Measurements from ENCODE around the gene OR10G7. TPM values are rescaled to one million over a fixed set of nuclear protein-coding genes. Genes with fewer than 3 reads are reported as not detected.

OR10G7 gene
- polyA plus RNA-seq, 3 donors = not detected

DNA sequence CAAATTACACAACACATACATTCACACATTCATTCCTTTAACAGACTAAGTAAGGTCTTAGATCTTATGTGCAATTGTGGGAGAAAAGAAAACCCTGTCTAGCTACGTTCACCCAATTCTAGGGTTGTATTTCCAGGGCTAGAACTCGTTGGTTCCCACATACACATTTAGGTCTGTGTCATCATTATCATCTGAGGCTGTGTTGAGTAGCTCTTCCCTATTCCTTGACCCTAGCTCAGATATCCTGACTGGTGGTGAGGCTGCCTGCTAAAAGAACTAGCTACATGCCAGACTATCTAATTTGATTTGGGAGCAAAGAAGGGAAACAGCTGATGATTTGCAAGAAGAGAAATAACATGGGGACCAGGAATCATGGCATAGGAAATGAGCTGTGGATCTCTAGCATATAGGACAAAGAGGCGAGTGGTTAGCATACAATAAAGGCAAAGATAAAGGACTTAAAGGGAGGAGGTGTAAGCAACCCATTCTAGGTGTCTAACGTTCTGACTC, 27.5 kb upstream of the OR10G7 start:
- peaks cover 27 to 34% of the 10 kb centered on the region in 2 donors for H3K4me1 ChIP-seq (ENCODE audit: control insufficient read depth in 1 of 2, insufficient read depth in 2 of 2, low read length in 2 of 2)
- peaks cover 0 to 4% (median 0%) of the 10 kb centered on the region in 7 donors for H3K9me3 Mint-ChIP-seq
- no peak overlapping the region for H3K4me3 Mint-ChIP-seq
- peak in 1 of 3 donors; percentile 9 for DNase-seq
- no peaks in the 10 kb centered on the region for H3K36me3 Mint-ChIP-seq
- H3K79me2 ChIP-seq (ENCODE audit: insufficient read depth, low read length) = no peaks in the 10 kb centered on the region
- WGBS (ENCODE audit: insufficient coverage) = no CpG with 5 or more reads among the region's 4 CpGs
- intact Hi-C loops (cut with micrococcal nuclease) = no loop called here
- H3K9me3 ChIP-seq (replicated peaks in 1 of 2; ENCODE audit: control insufficient read depth in 1 of 2, insufficient read depth in 1 of 2, low read length in 2 of 2) = no peaks in the 10 kb centered on the region
- no peaks in the 10 kb centered on the region for H4K20me1 ChIP-seq (ENCODE audit: insufficient read depth, low read length)
- no peak overlapping the region for H2AFZ ChIP-seq (ENCODE audit: insufficient read depth, low read depth, low read length, poor library complexity, severe bottlenecking)
- H3K4me1 Mint-ChIP-seq = peaks cover 36% of the 10 kb centered on the region
- peaks cover 0 to 2% (median 2%) of the 10 kb centered on the region in 3 donors for H3K27me3 Mint-ChIP-seq (ENCODE audit: low read depth in 3 of 3)
- TF ChIP-seq, protein P1, sequence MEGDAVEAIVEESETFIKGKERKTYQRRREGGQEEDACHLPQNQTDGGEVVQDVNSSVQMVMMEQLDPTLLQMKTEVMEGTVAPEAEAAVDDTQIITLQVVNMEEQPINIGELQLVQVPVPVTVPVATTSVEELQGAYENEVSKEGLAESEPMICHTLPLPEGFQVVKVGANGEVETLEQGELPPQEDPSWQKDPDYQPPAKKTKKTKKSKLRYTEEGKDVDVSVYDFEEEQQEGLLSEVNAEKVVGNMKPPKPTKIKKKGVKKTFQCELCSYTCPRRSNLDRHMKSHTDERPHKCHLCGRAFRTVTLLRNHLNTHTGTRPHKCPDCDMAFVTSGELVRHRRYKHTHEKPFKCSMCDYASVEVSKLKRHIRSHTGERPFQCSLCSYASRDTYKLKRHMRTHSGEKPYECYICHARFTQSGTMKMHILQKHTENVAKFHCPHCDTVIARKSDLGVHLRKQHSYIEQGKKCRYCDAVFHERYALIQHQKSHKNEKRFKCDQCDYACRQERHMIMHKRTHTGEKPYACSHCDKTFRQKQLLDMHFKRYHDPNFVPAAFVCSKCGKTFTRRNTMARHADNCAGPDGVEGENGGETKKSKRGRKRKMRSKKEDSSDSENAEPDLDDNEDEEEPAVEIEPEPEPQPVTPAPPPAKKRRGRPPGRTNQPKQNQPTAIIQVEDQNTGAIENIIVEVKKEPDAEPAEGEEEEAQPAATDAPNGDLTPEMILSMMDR (IDR thresholded peaks at IDR 0.05) = no peak
- no peak overlapping the region for H3K27ac ChIP-seq (ENCODE audit: low read depth in 1 of 2, low read length in 2 of 2)
- no peaks in the 10 kb centered on the region for H3K27me3 ChIP-seq (ENCODE audit: control insufficient read depth in 2 of 2, insufficient read depth in 2 of 2, low read length in 2 of 2)
- H3K27ac Mint-ChIP-seq = peak overlapping the region in 1 of 7 donors; percentile 2
- H3K4me2 ChIP-seq (replicated peaks; ENCODE audit: extremely low read depth, low read length, poor library complexity, severe bottlenecking) = no peak overlapping the region
- H3K9ac ChIP-seq (ENCODE audit: insufficient read depth, low read length, poor library complexity, severe bottlenecking) = no peak overlapping the region
- H3K36me3 ChIP-seq (replicated peaks in 1 of 2; ENCODE audit: control insufficient read depth in 1 of 2, insufficient read depth in 2 of 2, low read length in 2 of 2) = no peaks in the 10 kb centered on the region
- no peak overlapping the region for H3K4me3 ChIP-seq (replicated peaks in 1 of 3; ENCODE audit: low read depth in 2 of 3, low read length in 3 of 3)

DNA sequence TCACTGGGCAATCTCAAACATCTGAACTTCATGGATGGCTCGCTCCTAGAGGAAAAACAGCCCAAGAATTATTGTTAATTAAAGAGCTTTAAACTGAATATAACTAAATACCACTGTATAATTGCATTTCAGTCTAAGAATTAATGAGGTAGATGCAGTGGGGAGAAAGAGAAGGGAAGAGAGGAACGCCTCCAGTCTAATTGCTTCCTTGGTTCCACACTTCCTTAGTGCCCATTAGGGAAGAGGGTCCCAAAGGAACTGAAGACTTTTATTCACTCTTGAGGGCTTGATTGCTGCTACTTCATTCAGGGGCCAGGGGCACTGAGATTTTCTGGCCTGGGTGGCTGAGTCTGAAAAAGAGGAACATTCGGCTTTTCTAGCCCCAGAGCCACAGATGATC, 11.8 kb upstream of the OR10G7 start:
- TF ChIP-seq, protein P1 (IDR thresholded peaks at IDR 0.05) = no peak
- Histone ChIP-seq H3K4me1 (ENCODE audit: control insufficient read depth in 1 of 2, insufficient read depth in 2 of 2, low read length in 2 of 2) (no peaks in the 10 kb centered on the region), H3K9me3 (replicated peaks in 1 of 2; ENCODE audit: control insufficient read depth in 1 of 2, insufficient read depth in 1 of 2, low read length in 2 of 2) (no peaks in the 10 kb centered on the region), H4K20me1 (ENCODE audit: insufficient read depth, low read length) (no peaks in the 10 kb centered on the region), H3K27me3 (ENCODE audit: control insufficient read depth in 2 of 2, insufficient read depth in 2 of 2, low read length in 2 of 2) (no peaks in the 10 kb centered on the region), H3K27ac (ENCODE audit: low read depth in 1 of 2, low read length in 2 of 2) (no peak overlapping the region), H3K36me3 (replicated peaks in 1 of 2; ENCODE audit: control insufficient read depth in 1 of 2, insufficient read depth in 2 of 2, low read length in 2 of 2) (no peaks in the 10 kb centered on the region), H3K9ac (ENCODE audit: insufficient read depth, low read length, poor library complexity, severe bottlenecking) (no peak overlapping the region), H2AFZ (ENCODE audit: insufficient read depth, low read depth, low read length, poor library complexity, severe bottlenecking) (no peak overlapping the region), H3K4me2 (replicated peaks; ENCODE audit: extremely low read depth, low read length, poor library complexity, severe bottlenecking) (no peak overlapping the region), H3K4me3 (replicated peaks in 1 of 3; ENCODE audit: low read depth in 2 of 3, low read length in 3 of 3) (no peak overlapping the region), H3K79me2 (ENCODE audit: insufficient read depth, low read length) (no peaks in the 10 kb centered on the region)
- no peak for DNase-seq
- intact Hi-C loops (cut with micrococcal nuclease) = no loop called here
- H3K27ac Mint-ChIP-seq = no peak overlapping the region
- H3K4me1 Mint-ChIP-seq = no peaks in the 10 kb centered on the region
- WGBS (ENCODE audit: insufficient coverage) = 83% methylated on average over 1 of the region's 3 CpGs
- H3K36me3 Mint-ChIP-seq = no peaks in the 10 kb centered on the region
- H3K4me3 Mint-ChIP-seq = no peak overlapping the region
- peaks cover 0 to 2% (median 0%) of the 10 kb centered on the region in 3 donors for H3K27me3 Mint-ChIP-seq (ENCODE audit: low read depth in 3 of 3)
- peaks cover 0 to under 1% (median 0%) of the 10 kb centered on the region in 7 donors for H3K9me3 Mint-ChIP-seq

Measured in CD14-positive monocyte (primary cell).